GM18951 (cell line): ENCODE data around the gene WIPI1.
"Not testable (repeated sequence)": the region's sequence is repeated elsewhere in the genome, so short reads cannot be mapped to it uniquely, and the experiment has no call there.

Experiments used
- POLR2A ChIP-seq: IDR thresholded peaks from 4 replicates; pipeline ENCODE4 v1.6.1; 2011; ENCODE audit warnings: mild to moderate bottlenecking; ENCODE audit not compliant: insufficient read length, insufficient read depth; ENCODE audit errors: extremely low read depth
- in situ Hi-C: fragments of 300-500 bp; cut with MboI; formaldehyde crosslinking; loops from one replicate; pipeline ENCODE4 v1.12.0; 2022; ENCODE audit warnings: low sequenced_read_pairs, mixed read lengths, inconsistent platforms; ENCODE audit not compliant: unreplicated experiment

WIPI1 gene

DNA sequence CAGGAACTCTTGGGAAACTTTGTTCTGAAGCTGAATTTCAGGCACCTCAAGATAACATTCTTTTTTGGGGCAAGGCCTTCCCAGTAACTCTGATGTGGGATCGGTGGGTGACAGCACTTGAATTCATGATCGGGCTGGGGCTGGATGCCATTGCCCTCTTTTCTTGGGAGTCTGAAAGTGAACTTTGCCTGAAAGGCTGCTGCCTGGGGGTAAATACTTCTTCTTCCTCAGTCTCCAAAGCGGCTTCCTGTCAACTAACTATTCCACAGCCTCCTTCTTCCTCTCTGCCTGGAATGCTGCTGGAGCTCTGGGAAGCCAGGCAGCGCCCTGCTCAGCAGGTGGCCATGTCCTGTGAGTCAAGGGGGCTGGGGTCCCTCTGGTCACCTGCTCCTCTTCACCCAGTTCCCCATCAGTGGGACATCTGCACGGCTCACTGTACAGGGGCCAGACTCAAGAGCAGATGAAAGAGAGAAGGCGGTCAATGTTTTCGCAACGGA lies 79.5 kb downstream of the WIPI1 start:
- TF ChIP-seq POLR2A, result no peak
- in situ Hi-C loops, result no loop called here

GRCh38 chr17:68376178-68376577 lies 81.1 kb downstream of the WIPI1 start:
- in situ Hi-C loops, result not testable (repeated sequence)

GRCh38 chr17:68375566-68375965 lies 81.7 kb downstream of the WIPI1 start:
- TF ChIP-seq POLR2A, result no peak
- in situ Hi-C loops, result no loop called here
